H9 (cell line): ENCODE data around the gene CMSS1. TPM values are rescaled to one million over a fixed set of nuclear protein-coding genes. Genes with fewer than 3 reads are reported as not detected.

ENCODE experiments used
- DNase-seq: peaks from one replicate; pipeline ENCODE4 v3.0.0-alpha.2; 2017
- H2AFZ ChIP-seq: one replicate; pipeline ENCODE4 v1.6.1; 2013; ENCODE audit warnings: mild to moderate bottlenecking, low read length, control low read depth, moderate library complexity
- H2AK5ac ChIP-seq: 2 replicates; pipeline ENCODE4 v1.6.1; 2013; ENCODE audit warnings: low read length, control low read depth, mixed read lengths; ENCODE audit not compliant: insufficient read length
- H2BK120ac ChIP-seq: one replicate; pipeline ENCODE4 v1.6.1; 2013; ENCODE audit warnings: low read depth, mild to moderate bottlenecking, low read length, control low read depth, inconsistent platforms; ENCODE audit not compliant: poor library complexity, severe bottlenecking
- H2BK12ac ChIP-seq: 2 replicates; pipeline ENCODE4 v1.6.1; 2013; ENCODE audit warnings: low read length, control low read depth, mixed read lengths, low read depth; ENCODE audit not compliant: insufficient read length
- H2BK15ac ChIP-seq: 2 replicates; pipeline ENCODE4 v1.6.1; 2013; ENCODE audit warnings: low read depth, low read length, control low read depth
- H2BK20ac ChIP-seq: one replicate; pipeline ENCODE4 v1.6.1; 2013; ENCODE audit warnings: low read depth, mild to moderate bottlenecking, low read length, control low read depth, inconsistent platforms; ENCODE audit not compliant: poor library complexity, severe bottlenecking
- H2BK5ac ChIP-seq: 2 replicates; pipeline ENCODE4 v1.6.1; 2013; ENCODE audit warnings: low read length, control low read depth, mixed read lengths; ENCODE audit not compliant: insufficient read length
- H3K14ac ChIP-seq: 2 replicates; pipeline ENCODE4 v1.6.1; 2013; ENCODE audit warnings: low read length, control low read depth; ENCODE audit not compliant: insufficient read depth
- H3K18ac ChIP-seq: 2 replicates; pipeline ENCODE4 v1.6.1; 2013; ENCODE audit warnings: low read depth, mild to moderate bottlenecking, mixed read lengths, low read length, control low read depth; ENCODE audit not compliant: insufficient read length
- H3K23ac ChIP-seq: 2 replicates; pipeline ENCODE4 v1.6.1; 2013; ENCODE audit warnings: low read length, control low read depth, mixed read lengths, low read depth; ENCODE audit not compliant: insufficient read length
- H3K23me2 ChIP-seq: 2 replicates; pipeline ENCODE4 v1.6.1; 2013; ENCODE audit warnings: low read depth, mild to moderate bottlenecking, mixed read lengths, low read length, control low read depth; ENCODE audit not compliant: insufficient read length, poor library complexity, severe bottlenecking
- H3K27ac ChIP-seq: 2 replicates; pipeline ENCODE4 v1.5.1; 2013; ENCODE audit warnings: low read length, control low read depth, mixed read lengths, low read depth; ENCODE audit not compliant: insufficient read length
- H3K27me3 ChIP-seq: 2 replicates; pipeline ENCODE4 v1.6.1; 2013; ENCODE audit warnings: low read length, control low read depth, inconsistent platforms; ENCODE audit not compliant: insufficient read depth
- H3K4ac ChIP-seq: 2 replicates; pipeline ENCODE4 v1.6.1; 2013; ENCODE audit warnings: low read depth, mild to moderate bottlenecking, control low read depth, inconsistent platforms, low read length, moderate library complexity
- H3K4me1 ChIP-seq: 2 replicates; pipeline ENCODE4 v1.6.1; 2013; ENCODE audit warnings: low read length, control low read depth, inconsistent platforms; ENCODE audit not compliant: insufficient read depth
- H3K4me2 ChIP-seq: 2 replicates; pipeline ENCODE4 v1.6.1; 2013; ENCODE audit warnings: low read length, control low read depth, mixed read lengths; ENCODE audit not compliant: insufficient read length, insufficient read depth
- H3K56ac ChIP-seq: 2 replicates; pipeline ENCODE4 v1.6.1; 2013; ENCODE audit warnings: low read depth, mild to moderate bottlenecking, mixed read lengths, low read length, control low read depth; ENCODE audit not compliant: insufficient read length
- H3K79me1 ChIP-seq: 2 replicates; pipeline ENCODE4 v1.6.1; 2013; ENCODE audit warnings: low read depth, mild to moderate bottlenecking, moderate library complexity, low read length, control low read depth, inconsistent platforms; ENCODE audit not compliant: insufficient read depth, poor library complexity, severe bottlenecking
- H3K79me2 ChIP-seq: 2 replicates; pipeline ENCODE4 v1.6.1; 2013; ENCODE audit warnings: low read length, control low read depth, inconsistent platforms; ENCODE audit not compliant: insufficient read depth
- H3K9ac ChIP-seq: 2 replicates; pipeline ENCODE4 v1.6.1; 2013; ENCODE audit warnings: low read length, control low read depth, mixed read lengths; ENCODE audit not compliant: insufficient read length; ENCODE audit errors: extremely low read depth
- H3K9me3 ChIP-seq: one replicate; pipeline ENCODE4 v1.6.1; 2013; ENCODE audit warnings: low read depth, low read length, inconsistent platforms; ENCODE audit not compliant: control insufficient read depth
- H3T11ph ChIP-seq: one replicate; pipeline ENCODE4 v1.6.1; 2013; ENCODE audit warnings: mild to moderate bottlenecking, low read length, control low read depth, inconsistent platforms
- H4K20me1 ChIP-seq: one replicate; pipeline ENCODE4 v1.6.1; 2013; ENCODE audit not compliant: control insufficient read depth, insufficient read length, insufficient read depth
- H4K5ac ChIP-seq: 2 replicates; pipeline ENCODE4 v1.6.1; 2013; ENCODE audit warnings: low read depth, mild to moderate bottlenecking, mixed read lengths, low read length, control low read depth; ENCODE audit not compliant: insufficient read length
- H4K8ac ChIP-seq: replicated peaks from 2 replicates; pipeline ENCODE4 v1.6.1; 2013; ENCODE audit warnings: low read length, control low read depth, mixed read lengths, low read depth; ENCODE audit not compliant: insufficient read length
- H4K91ac ChIP-seq: 2 replicates; pipeline ENCODE4 v1.6.1; 2013; ENCODE audit warnings: low read depth, mild to moderate bottlenecking, moderate library complexity, mixed read lengths, low read length, control low read depth; ENCODE audit not compliant: insufficient read length
- H3K27ac Mint-ChIP-seq, 3 experiments: 2 replicates in 2 of 3; 3 replicates in 1 of 3; pipeline ENCODE4 v1.8.0; 2020 to 2021; ENCODE audit warnings: mixed read lengths in 3 of 3, mild to moderate bottlenecking in 1 of 3, moderate library complexity in 1 of 3
- H3K27me3 Mint-ChIP-seq: 2 replicates; pipeline ENCODE4 v1.8.0; 2021; ENCODE audit warnings: low read depth, mild to moderate bottlenecking, moderate library complexity, mixed read lengths
- H3K36me3 Mint-ChIP-seq, 3 experiments: 2 replicates in 2 of 3; 3 replicates in 1 of 3; pipeline ENCODE4 v1.8.0; 2020 to 2021; ENCODE audit warnings: low read depth in 3 of 3, mixed read lengths in 3 of 3; ENCODE audit not compliant: insufficient read depth in 1 of 3
- H3K4me1 Mint-ChIP-seq, 2 experiments: 2 replicates each; pipeline ENCODE4 v1.8.0; 2020; ENCODE audit warnings: mixed read lengths in 2 of 2
- H3K4me3 Mint-ChIP-seq, 2 experiments: 2 replicates in 1 of 2; 3 replicates in 1 of 2; pipeline ENCODE4 v1.8.0; 2020 to 2021; ENCODE audit warnings: mild to moderate bottlenecking in 2 of 2, mixed read lengths in 2 of 2, moderate library complexity in 1 of 2
- H3K9me3 Mint-ChIP-seq, 2 experiments: 2 replicates in 1 of 2; 3 replicates in 1 of 2; pipeline ENCODE4 v1.8.0; 2020; ENCODE audit warnings: mild to moderate bottlenecking in 2 of 2, mixed read lengths in 2 of 2, moderate library complexity in 1 of 2
- CTCF ChIP-seq: fragments of 200-600 bp; sonication (generic); conservative IDR thresholded peaks from 3 replicates; pipeline ENCODE4 v1.8.0; 2021; ENCODE audit warnings: antibody characterized with exemption, mild to moderate bottlenecking
- WGBS: extraction: QIAGEN DNeasy Blood & Tissue Kit; methylation state at CpG from one replicate; pipeline ENCODE4 v1.1.7; 2013; ENCODE audit warnings: missing lambda C conversion rate, low lambda C conversion rate, mixed read lengths; ENCODE audit not compliant: insufficient read length; ENCODE audit errors: extremely low coverage; 5-methylcytosine and 5-hydroxymethylcytosine counted together
- total RNA-seq: library from RNA; stranded (reverse); gene quantifications from 2 replicates; pipeline ENCODE4 v1.2.1, GENCODE V29; 2021

CMSS1 gene
- total RNA-seq, 1 experiment from 2014 or later: 61.8 TPM

DNA sequence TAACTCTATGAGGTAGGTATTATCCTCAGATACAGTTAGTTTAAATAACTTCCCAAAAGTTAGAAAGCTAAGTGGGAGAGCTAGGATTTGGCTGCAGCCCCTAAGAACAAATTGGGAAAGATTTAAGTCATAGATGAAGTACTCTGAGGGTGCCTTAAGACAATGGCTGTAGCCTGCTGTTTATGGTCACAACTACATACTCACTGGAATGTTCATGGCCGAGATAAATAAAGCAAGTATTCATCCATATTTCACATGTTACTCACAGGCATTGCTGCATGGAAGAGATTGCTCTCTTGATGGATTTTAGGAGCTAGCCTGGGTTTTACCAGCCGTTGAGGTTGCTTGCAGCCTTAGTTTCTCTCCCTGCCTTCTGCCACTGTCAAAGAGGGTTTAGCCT, 145.0 kb downstream of the CMSS1 start:
- TF ChIP-seq CTCF: no peak
- no peak overlapping the region for H2BK20ac ChIP-seq
- no peak overlapping the region for H3K27ac ChIP-seq
- no peak overlapping the region for H4K8ac ChIP-seq
- no peak overlapping the region for H3K56ac ChIP-seq
- H3K14ac ChIP-seq: no peak overlapping the region
- H2AK5ac ChIP-seq: no peak overlapping the region
- H3K79me1 ChIP-seq: no peaks in the 10 kb centered on the region
- Mint-ChIP-seq H3K4me3 (no peak overlapping the region), H3K36me3 (no peaks in the 10 kb centered on the region), H3K9me3 (no peaks in the 10 kb centered on the region), H3K27ac (no peak overlapping the region), H3K4me1 (peaks cover 0 to 4% of the 10 kb centered on the region in 2 experiments; a peak in 1 of 4 replicates), H3K27me3 (no peaks in the 10 kb centered on the region)
- no CpG with 5 or more reads among the region's 2 CpGs for WGBS
- no peak overlapping the region for H4K5ac ChIP-seq
- H3K27me3 ChIP-seq: no peaks in the 10 kb centered on the region
- H2AFZ ChIP-seq: no peak overlapping the region
- no peaks in the 10 kb centered on the region for H3K23me2 ChIP-seq
- no peaks in the 10 kb centered on the region for H3K9me3 ChIP-seq
- H3K9ac ChIP-seq: no peak overlapping the region
- H3K4me1 ChIP-seq: no peaks in the 10 kb centered on the region; the same call in 1 of the 2 replicates
- H3T11ph ChIP-seq: no peak overlapping the region
- no peak for DNase-seq
- H4K91ac ChIP-seq: no peak overlapping the region
- no peaks in the 10 kb centered on the region for H3K79me2 ChIP-seq
- H4K20me1 ChIP-seq: no peaks in the 10 kb centered on the region
- H2BK120ac ChIP-seq: no peak overlapping the region
- no peak overlapping the region for H3K4me2 ChIP-seq
- H2BK5ac ChIP-seq: no peak overlapping the region
- H3K18ac ChIP-seq: no peak overlapping the region
- H3K23ac ChIP-seq: no peak overlapping the region
- H2BK12ac ChIP-seq: no peak overlapping the region
- H2BK15ac ChIP-seq: no peak overlapping the region
- H3K4ac ChIP-seq: no peak overlapping the region
